ENCODE measurements around the gene PGAP2.

DNA sequence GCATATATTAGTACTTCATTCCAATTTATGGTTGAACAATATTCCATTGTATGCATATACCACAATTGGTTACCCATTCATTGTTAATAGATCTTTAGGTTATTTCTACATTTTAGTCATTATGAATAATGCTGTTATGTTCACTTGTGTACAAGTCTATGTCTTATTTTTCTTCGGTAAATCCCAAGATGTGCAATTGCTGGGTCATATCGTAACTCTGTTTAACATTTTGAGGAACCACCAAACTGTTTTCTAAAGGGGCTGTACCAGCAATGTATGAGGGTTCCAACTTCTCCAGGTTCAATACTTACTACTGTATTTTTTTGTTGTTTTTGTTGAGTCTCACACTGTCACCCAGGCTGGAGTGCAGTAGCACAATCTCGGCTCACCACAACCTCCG lies 44.1 kb upstream of the PGAP2 start:
- TF ChIP-seq, protein P1, sequence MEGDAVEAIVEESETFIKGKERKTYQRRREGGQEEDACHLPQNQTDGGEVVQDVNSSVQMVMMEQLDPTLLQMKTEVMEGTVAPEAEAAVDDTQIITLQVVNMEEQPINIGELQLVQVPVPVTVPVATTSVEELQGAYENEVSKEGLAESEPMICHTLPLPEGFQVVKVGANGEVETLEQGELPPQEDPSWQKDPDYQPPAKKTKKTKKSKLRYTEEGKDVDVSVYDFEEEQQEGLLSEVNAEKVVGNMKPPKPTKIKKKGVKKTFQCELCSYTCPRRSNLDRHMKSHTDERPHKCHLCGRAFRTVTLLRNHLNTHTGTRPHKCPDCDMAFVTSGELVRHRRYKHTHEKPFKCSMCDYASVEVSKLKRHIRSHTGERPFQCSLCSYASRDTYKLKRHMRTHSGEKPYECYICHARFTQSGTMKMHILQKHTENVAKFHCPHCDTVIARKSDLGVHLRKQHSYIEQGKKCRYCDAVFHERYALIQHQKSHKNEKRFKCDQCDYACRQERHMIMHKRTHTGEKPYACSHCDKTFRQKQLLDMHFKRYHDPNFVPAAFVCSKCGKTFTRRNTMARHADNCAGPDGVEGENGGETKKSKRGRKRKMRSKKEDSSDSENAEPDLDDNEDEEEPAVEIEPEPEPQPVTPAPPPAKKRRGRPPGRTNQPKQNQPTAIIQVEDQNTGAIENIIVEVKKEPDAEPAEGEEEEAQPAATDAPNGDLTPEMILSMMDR (conservative IDR thresholded peaks at IDR 0.05): no peak
- TF ChIP-seq EZH2 (IDR thresholded peaks at IDR 0.05; ENCODE audit: low read depth): no peak

All from PC-9 (cell line).